ENCODE results near the gene FOXE1.

FOXE1 gene

GRCh38 chr9:97859346-97859745 lies 6.3 kb downstream of the FOXE1 start:
- no peak for TF ChIP-seq CTCF (IDR thresholded peaks at IDR 0.05)
- H3K4me3 ChIP-seq (ENCODE audit: low read depth in 1 of 2, low read length in 1 of 2), result no peak overlapping the region
- no peaks in the 10 kb centered on the region for H3K9me3 ChIP-seq
- no peak overlapping the region for H3K27ac ChIP-seq
- peaks cover 3 to 7% of the 10 kb centered on the region in 2 experiments for H3K4me1 ChIP-seq (ENCODE audit: control insufficient read depth in 1 of 2, insufficient read depth in 1 of 2, low read depth in 1 of 2, low read length in 1 of 2)
- H3K36me3 ChIP-seq, result no peaks in the 10 kb centered on the region
- peaks cover 100% of the 10 kb centered on the region for H3K27me3 ChIP-seq

- H3K27ac ChIP-seq, result no peak overlapping the region
- H3K36me3 ChIP-seq, result no peaks in the 10 kb centered on the region
- no peak overlapping the region for H3K4me3 ChIP-seq (ENCODE audit: low read depth in 1 of 2, low read length in 1 of 2)
- H3K9me3 ChIP-seq, result no peaks in the 10 kb centered on the region
- no peaks in the 10 kb centered on the region for H3K4me1 ChIP-seq (ENCODE audit: control insufficient read depth in 1 of 2, insufficient read depth in 1 of 2, low read depth in 1 of 2, low read length in 1 of 2)
- H3K27me3 ChIP-seq, result peaks cover 100% of the 10 kb centered on the region
- TF ChIP-seq CTCF (IDR thresholded peaks at IDR 0.05), result no peak
These were observed 7.6 kb downstream of the FOXE1 start for GRCh38 chr9:97860451-97861147.

- Histone ChIP-seq H3K4me3 (ENCODE audit: low read depth in 1 of 2, low read length in 1 of 2) (no peak overlapping the region), H3K4me1 (ENCODE audit: control insufficient read depth in 1 of 2, insufficient read depth in 1 of 2, low read depth in 1 of 2, low read length in 1 of 2) (no peaks in the 10 kb centered on the region), H3K27me3 (peaks cover 100% of the 10 kb centered on the region), H3K36me3 (no peaks in the 10 kb centered on the region), H3K27ac (no peak overlapping the region), H3K9me3 (no peaks in the 10 kb centered on the region)
- TF ChIP-seq CTCF (IDR thresholded peaks at IDR 0.05), result no peak
These were observed 8.1 kb downstream of the FOXE1 start for GRCh38 chr9:97861148-97861475.

GRCh38 chr9:97863314-97863713 lies 10.3 kb downstream of the FOXE1 start:
- no peaks in the 10 kb centered on the region for H3K4me1 ChIP-seq (ENCODE audit: control insufficient read depth in 1 of 2, insufficient read depth in 1 of 2, low read depth in 1 of 2, low read length in 1 of 2)
- no peaks in the 10 kb centered on the region for H3K36me3 ChIP-seq
- H3K9me3 ChIP-seq, result peaks cover 9% of the 10 kb centered on the region
- no peak overlapping the region for H3K4me3 ChIP-seq (ENCODE audit: low read depth in 1 of 2, low read length in 1 of 2)
- no peak overlapping the region for H3K27ac ChIP-seq
- H3K27me3 ChIP-seq, result peaks cover 91% of the 10 kb centered on the region
- no peak for TF ChIP-seq CTCF (IDR thresholded peaks at IDR 0.05)

GRCh38 chr9:97864396-97864795 lies 11.4 kb downstream of the FOXE1 start:
- Histone ChIP-seq H3K36me3 (no peaks in the 10 kb centered on the region), H3K4me1 (ENCODE audit: control insufficient read depth in 1 of 2, insufficient read depth in 1 of 2, low read depth in 1 of 2, low read length in 1 of 2) (no peaks in the 10 kb centered on the region), H3K27me3 (peaks cover 89% of the 10 kb centered on the region), H3K9me3 (peaks cover 9% of the 10 kb centered on the region), H3K27ac (no peak overlapping the region), H3K4me3 (ENCODE audit: low read depth in 1 of 2, low read length in 1 of 2) (no peak overlapping the region)
- TF ChIP-seq CTCF (IDR thresholded peaks at IDR 0.05), result no peak

All from neutrophil (primary cell).